Measurements from ENCODE around the gene HHAT.
"Not testable (repeated sequence)": the region's sequence is repeated elsewhere in the genome, so short reads cannot be mapped to it uniquely, and the experiment has no call there.

HHAT gene

DNA sequence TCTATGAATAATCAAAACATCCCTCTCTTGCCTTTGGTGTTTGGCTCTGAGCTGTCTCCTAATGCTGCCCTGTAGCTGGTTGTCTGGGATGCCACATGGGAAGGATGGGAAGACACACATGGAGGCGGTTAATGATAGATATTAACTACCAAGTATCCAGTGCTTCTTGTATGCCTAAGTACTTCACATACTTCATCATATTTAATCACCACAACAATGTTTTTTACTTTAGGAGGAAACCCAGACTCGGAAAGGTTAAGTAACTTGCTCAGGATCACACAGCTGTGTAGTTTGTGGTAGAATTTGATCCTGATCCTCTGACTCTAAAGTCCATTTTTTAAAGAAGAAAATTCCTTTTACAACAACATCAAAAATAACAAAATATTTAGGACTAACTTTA lies 88.0 kb downstream of the HHAT start:
- Histone ChIP-seq H3K9ac (ENCODE audit: low read length in 5 of 5) (no peak overlapping the region), H3K4me3 (ENCODE audit: low read depth in 1 of 5, low read length in 5 of 5) (no peak overlapping the region), H3K9me3 (ENCODE audit: control insufficient read depth in 5 of 5, low read length in 5 of 5) (no peaks in the 10 kb centered on the region), H3K27ac (ENCODE audit: low read depth, low read length) (no peak overlapping the region), H3K4me1 (ENCODE audit: control insufficient read depth in 5 of 5, insufficient read depth in 5 of 5, low read length in 5 of 5) (no peaks in the 10 kb centered on the region), H3K36me3 (ENCODE audit: control insufficient read depth in 5 of 5, insufficient read depth in 5 of 5, low read length in 5 of 5) (peaks cover 0 to 5% (median 0%) of the 10 kb centered on the region in 5 donors), H3K27me3 (ENCODE audit: control insufficient read depth in 5 of 5, insufficient read depth in 4 of 5, low read length in 5 of 5) (no peaks in the 10 kb centered on the region)

GRCh38 chr1:210417881-210418280 lies 89.2 kb downstream of the HHAT start:
- Histone ChIP-seq H3K36me3 (ENCODE audit: control insufficient read depth in 5 of 5, insufficient read depth in 5 of 5, low read length in 5 of 5) (peaks cover 0 to 5% (median 0%) of the 10 kb centered on the region in 5 donors), H3K4me1 (ENCODE audit: control insufficient read depth in 5 of 5, insufficient read depth in 5 of 5, low read length in 5 of 5) (no peaks in the 10 kb centered on the region), H3K4me3 (ENCODE audit: low read depth in 1 of 5, low read length in 5 of 5) (no peak overlapping the region), H3K9ac (ENCODE audit: low read length in 5 of 5) (no peak overlapping the region), H3K27me3 (ENCODE audit: control insufficient read depth in 5 of 5, insufficient read depth in 4 of 5, low read length in 5 of 5) (no peaks in the 10 kb centered on the region), H3K27ac (ENCODE audit: low read depth, low read length) (no peak overlapping the region), H3K9me3 (ENCODE audit: control insufficient read depth in 5 of 5, low read length in 5 of 5) (no peaks in the 10 kb centered on the region)

GRCh38 chr1:210418863-210419650 lies 90.4 kb downstream of the HHAT start:
- Histone ChIP-seq H3K9ac (ENCODE audit: low read length in 5 of 5) (no peak overlapping the region), H3K36me3 (ENCODE audit: control insufficient read depth in 5 of 5, insufficient read depth in 5 of 5, low read length in 5 of 5) (no peaks in the 10 kb centered on the region)

DNA sequence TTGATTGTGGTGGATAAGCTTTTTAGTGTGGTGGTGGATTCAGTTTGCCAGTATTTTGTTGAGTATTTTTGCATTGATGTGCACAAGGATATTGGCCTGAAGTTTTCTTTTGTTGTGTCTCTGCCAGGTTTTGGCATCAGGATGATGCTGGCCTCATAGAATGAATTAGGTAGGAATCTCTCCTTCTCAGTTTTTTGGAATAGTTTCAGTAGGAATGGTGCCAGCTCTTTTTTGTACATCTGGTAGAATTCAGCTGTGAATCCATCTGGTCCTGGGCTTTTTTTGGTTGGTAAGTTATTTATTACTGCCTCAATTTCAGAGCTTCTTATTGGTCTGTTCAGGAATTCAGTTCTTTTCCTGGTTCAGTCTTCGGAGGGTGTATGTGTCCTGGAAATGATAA lies 98.0 kb downstream of the HHAT start:
- H3K4me1 ChIP-seq (ENCODE audit: control insufficient read depth in 5 of 5, insufficient read depth in 5 of 5, low read length in 5 of 5); H3K27me3 ChIP-seq (ENCODE audit: control insufficient read depth in 5 of 5, insufficient read depth in 4 of 5, low read length in 5 of 5); H3K4me3 ChIP-seq (ENCODE audit: low read depth in 1 of 5, low read length in 5 of 5); H3K27ac ChIP-seq (ENCODE audit: low read depth, low read length); H3K9me3 ChIP-seq (ENCODE audit: control insufficient read depth in 5 of 5, low read length in 5 of 5); H3K36me3 ChIP-seq (ENCODE audit: control insufficient read depth in 5 of 5, insufficient read depth in 5 of 5, low read length in 5 of 5); H3K9ac ChIP-seq (ENCODE audit: low read length in 5 of 5): not testable (repeated sequence)

More at GRCh38 chr1:210418863-210419650, 90.4 kb downstream of the HHAT start:
- H3K4me1 ChIP-seq (ENCODE audit: control insufficient read depth in 5 of 5, insufficient read depth in 5 of 5, low read length in 5 of 5) = no peaks in the 10 kb centered on the region
- H3K4me3 ChIP-seq (ENCODE audit: low read depth in 1 of 5, low read length in 5 of 5) = no peak overlapping the region
- H3K9me3 ChIP-seq (ENCODE audit: control insufficient read depth in 5 of 5, low read length in 5 of 5) = no peaks in the 10 kb centered on the region
- no peaks in the 10 kb centered on the region for H3K27me3 ChIP-seq (ENCODE audit: control insufficient read depth in 5 of 5, insufficient read depth in 4 of 5, low read length in 5 of 5)
- H3K27ac ChIP-seq (ENCODE audit: low read depth, low read length) = no peak overlapping the region

GRCh38 chr1:210428696-210429095 lies 100.0 kb downstream of the HHAT start:
- no peaks in the 10 kb centered on the region for H3K9me3 ChIP-seq (ENCODE audit: control insufficient read depth in 5 of 5, low read length in 5 of 5)
- no peak overlapping the region for H3K4me3 ChIP-seq (ENCODE audit: low read depth in 1 of 5, low read length in 5 of 5)
- H3K27ac ChIP-seq (ENCODE audit: low read depth, low read length) = no peak overlapping the region

DNA sequence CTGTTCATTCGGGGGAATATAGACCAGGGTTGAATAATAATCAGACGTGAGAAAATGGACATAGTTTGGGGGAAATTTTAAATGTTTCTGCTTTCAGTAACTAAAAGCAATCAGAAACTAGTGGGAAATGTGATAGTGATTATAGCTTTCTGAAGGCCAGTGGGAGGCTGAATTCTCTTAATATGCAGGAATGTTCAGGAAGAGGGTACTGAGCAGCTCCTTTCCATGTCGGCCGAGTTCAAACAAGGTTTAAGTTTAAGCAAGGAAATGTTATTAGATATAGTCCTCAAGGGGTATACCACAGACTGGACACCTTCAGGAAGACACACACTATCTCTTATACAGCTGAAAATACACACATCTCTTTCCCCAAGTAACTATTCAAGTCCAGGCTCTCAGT lies 105.5 kb downstream of the HHAT start:
- H3K9me3 ChIP-seq (ENCODE audit: control insufficient read depth in 5 of 5, low read length in 5 of 5) = no peaks in the 10 kb centered on the region
- H3K9ac ChIP-seq (ENCODE audit: low read length in 5 of 5) = no peak overlapping the region
- H3K36me3 ChIP-seq (ENCODE audit: control insufficient read depth in 5 of 5, insufficient read depth in 5 of 5, low read length in 5 of 5) = no peaks in the 10 kb centered on the region
- H3K27me3 ChIP-seq (ENCODE audit: control insufficient read depth in 5 of 5, insufficient read depth in 4 of 5, low read length in 5 of 5) = no peaks in the 10 kb centered on the region
- H3K4me1 ChIP-seq (ENCODE audit: control insufficient read depth in 5 of 5, insufficient read depth in 5 of 5, low read length in 5 of 5) = no peaks in the 10 kb centered on the region
- H3K27ac ChIP-seq (ENCODE audit: low read depth, low read length) = no peak overlapping the region
- no peak overlapping the region for H3K4me3 ChIP-seq (ENCODE audit: low read depth in 1 of 5, low read length in 5 of 5)

More at GRCh38 chr1:210428696-210429095, 100.0 kb downstream of the HHAT start:
- H3K27me3 ChIP-seq (ENCODE audit: control insufficient read depth in 5 of 5, insufficient read depth in 4 of 5, low read length in 5 of 5) = no peaks in the 10 kb centered on the region
- no peaks in the 10 kb centered on the region for H3K36me3 ChIP-seq (ENCODE audit: control insufficient read depth in 5 of 5, insufficient read depth in 5 of 5, low read length in 5 of 5)
- no peak overlapping the region for H3K9ac ChIP-seq (ENCODE audit: low read length in 5 of 5)
- H3K4me1 ChIP-seq (ENCODE audit: control insufficient read depth in 5 of 5, insufficient read depth in 5 of 5, low read length in 5 of 5) = no peaks in the 10 kb centered on the region

- Histone ChIP-seq H3K9ac (ENCODE audit: low read length in 5 of 5) (no peak overlapping the region), H3K27me3 (ENCODE audit: control insufficient read depth in 5 of 5, insufficient read depth in 4 of 5, low read length in 5 of 5) (no peaks in the 10 kb centered on the region), H3K27ac (ENCODE audit: low read depth, low read length) (no peak overlapping the region), H3K4me3 (ENCODE audit: low read depth in 1 of 5, low read length in 5 of 5) (no peak overlapping the region), H3K4me1 (ENCODE audit: control insufficient read depth in 5 of 5, insufficient read depth in 5 of 5, low read length in 5 of 5) (no peaks in the 10 kb centered on the region), H3K9me3 (ENCODE audit: control insufficient read depth in 5 of 5, low read length in 5 of 5) (no peaks in the 10 kb centered on the region), H3K36me3 (ENCODE audit: control insufficient read depth in 5 of 5, insufficient read depth in 5 of 5, low read length in 5 of 5) (no peaks in the 10 kb centered on the region)
Measured at GRCh38 chr1:210437111-210437510, 108.4 kb downstream of the HHAT start.

DNA sequence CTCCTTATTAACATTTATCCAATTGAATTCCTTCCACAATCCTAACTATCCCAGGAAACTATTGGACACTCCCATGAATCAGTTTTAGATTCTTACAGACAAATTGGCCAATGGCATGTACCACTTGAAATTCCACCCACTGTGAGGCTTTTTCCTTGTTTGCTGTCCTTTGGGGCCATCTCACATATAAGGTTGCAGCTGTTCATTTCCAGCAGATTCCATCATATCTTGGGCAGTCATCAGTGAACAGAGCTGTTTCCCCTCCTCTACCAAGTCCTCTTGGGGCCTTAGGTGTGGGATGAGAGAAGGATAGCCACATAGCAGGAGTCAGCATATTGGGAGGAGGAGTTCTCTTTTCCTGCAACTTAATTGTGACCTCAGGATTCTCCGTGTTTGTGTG lies 109.1 kb downstream of the HHAT start:
- H3K4me3 ChIP-seq (ENCODE audit: low read depth in 1 of 5, low read length in 5 of 5) = no peak overlapping the region
- no peak overlapping the region for H3K9ac ChIP-seq (ENCODE audit: low read length in 5 of 5)
- H3K36me3 ChIP-seq (ENCODE audit: control insufficient read depth in 5 of 5, insufficient read depth in 5 of 5, low read length in 5 of 5) = no peaks in the 10 kb centered on the region
- no peaks in the 10 kb centered on the region for H3K9me3 ChIP-seq (ENCODE audit: control insufficient read depth in 5 of 5, low read length in 5 of 5)
- H3K27ac ChIP-seq (ENCODE audit: low read depth, low read length) = no peak overlapping the region
- no peaks in the 10 kb centered on the region for H3K27me3 ChIP-seq (ENCODE audit: control insufficient read depth in 5 of 5, insufficient read depth in 4 of 5, low read length in 5 of 5)
- H3K4me1 ChIP-seq (ENCODE audit: control insufficient read depth in 5 of 5, insufficient read depth in 5 of 5, low read length in 5 of 5) = no peaks in the 10 kb centered on the region

DNA sequence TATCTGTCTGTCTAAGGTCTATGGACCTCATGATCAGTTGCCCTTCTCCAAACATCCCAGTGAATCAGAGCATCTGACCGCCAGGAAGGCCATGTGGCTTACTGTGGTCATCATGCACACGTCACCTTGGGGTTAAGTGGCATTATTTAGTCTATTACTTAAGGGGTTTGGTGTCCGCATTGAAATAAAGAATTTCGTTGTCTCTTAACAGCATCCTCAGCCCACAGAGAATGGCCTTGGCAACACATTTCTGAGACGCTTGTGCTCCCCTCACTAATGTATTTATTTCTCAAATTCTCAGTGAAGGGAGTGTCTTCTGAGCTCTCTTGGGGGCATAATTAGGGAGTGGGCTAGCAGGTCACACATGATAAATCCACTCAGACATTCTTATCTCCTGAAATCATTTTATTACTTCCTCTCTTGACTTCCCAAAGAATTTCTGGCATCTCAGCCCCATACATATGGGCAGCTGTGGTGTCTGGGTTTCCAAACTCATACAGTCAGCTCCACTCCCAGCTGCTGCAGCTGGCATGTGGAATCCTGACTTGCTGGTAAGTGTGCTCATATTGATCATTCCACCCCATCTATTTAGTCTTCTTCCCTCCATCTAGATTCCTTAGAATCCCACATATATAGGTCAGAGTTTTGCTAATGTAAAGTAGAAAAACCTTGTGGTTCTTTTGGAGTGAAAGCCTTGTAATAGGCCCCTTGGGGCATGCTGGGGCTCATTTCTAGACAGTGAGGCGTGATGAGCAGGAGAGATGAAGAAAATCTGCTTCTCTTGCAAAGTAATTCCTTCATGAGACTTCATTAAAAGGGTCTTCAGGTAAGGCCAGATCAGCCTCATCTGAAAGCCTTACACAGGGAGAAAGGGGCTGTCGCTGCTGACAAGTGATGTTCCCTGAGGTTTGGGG lies 110.5 kb downstream of the HHAT start:
- no peak overlapping the region for H3K4me3 ChIP-seq (ENCODE audit: low read depth in 1 of 5, low read length in 5 of 5)
- no peaks in the 10 kb centered on the region for H3K4me1 ChIP-seq (ENCODE audit: control insufficient read depth in 5 of 5, insufficient read depth in 5 of 5, low read length in 5 of 5)
- no peaks in the 10 kb centered on the region for H3K27me3 ChIP-seq (ENCODE audit: control insufficient read depth in 5 of 5, insufficient read depth in 4 of 5, low read length in 5 of 5)
- no peaks in the 10 kb centered on the region for H3K9me3 ChIP-seq (ENCODE audit: control insufficient read depth in 5 of 5, low read length in 5 of 5)
- no peak overlapping the region for H3K27ac ChIP-seq (ENCODE audit: low read depth, low read length)
- no peaks in the 10 kb centered on the region for H3K36me3 ChIP-seq (ENCODE audit: control insufficient read depth in 5 of 5, insufficient read depth in 5 of 5, low read length in 5 of 5)
- H3K9ac ChIP-seq (ENCODE audit: low read length in 5 of 5) = no peak overlapping the region

- Histone ChIP-seq H3K9ac (ENCODE audit: low read length in 5 of 5) (no peak overlapping the region), H3K4me3 (ENCODE audit: low read depth in 1 of 5, low read length in 5 of 5) (no peak overlapping the region), H3K27ac (ENCODE audit: low read depth, low read length) (no peak overlapping the region), H3K36me3 (ENCODE audit: control insufficient read depth in 5 of 5, insufficient read depth in 5 of 5, low read length in 5 of 5) (no peaks in the 10 kb centered on the region), H3K27me3 (ENCODE audit: control insufficient read depth in 5 of 5, insufficient read depth in 4 of 5, low read length in 5 of 5) (no peaks in the 10 kb centered on the region), H3K4me1 (ENCODE audit: control insufficient read depth in 5 of 5, insufficient read depth in 5 of 5, low read length in 5 of 5) (no peaks in the 10 kb centered on the region), H3K9me3 (ENCODE audit: control insufficient read depth in 5 of 5, low read length in 5 of 5) (no peaks in the 10 kb centered on the region)
Measured at GRCh38 chr1:210440081-210440480, 111.4 kb downstream of the HHAT start.
